Parathyroid adenoma (tissue), 2 donors: Measurements from ENCODE around the gene GSTT4.

Experiments
- H2AFZ ChIP-seq: fragments of 300-600 bp; sonication (generic); one replicate; pipeline ENCODE4 v1.7.0; 2017; ENCODE audit warnings: antibody characterized with exemption, mild to moderate bottlenecking
- H3K27ac ChIP-seq: fragments of 300-600 bp; sonication (generic); one replicate; pipeline ENCODE4 v1.7.0; 2017
- H3K27me3 ChIP-seq: fragments of 300-600 bp; sonication (generic); one replicate; pipeline ENCODE4 v1.7.0; 2017; ENCODE audit warnings: low read length; ENCODE audit not compliant: control insufficient read depth, insufficient read depth
- H3K36me3 ChIP-seq: fragments of 300-600 bp; sonication (generic); one replicate; pipeline ENCODE4 v1.7.0; 2017; ENCODE audit warnings: low read length; ENCODE audit not compliant: control insufficient read depth, insufficient read depth
- H3K4me1 ChIP-seq: fragments of 300-600 bp; sonication (generic); one replicate; pipeline ENCODE4 v1.7.0; 2017; ENCODE audit warnings: control low read depth
- H3K4me2 ChIP-seq: fragments of 300-600 bp; sonication (generic); one replicate; pipeline ENCODE4 v1.7.0; 2017; ENCODE audit warnings: low read length
- H3K4me3 ChIP-seq: fragments of 300-600 bp; sonication (generic); one replicate; pipeline ENCODE4 v1.7.0; 2017; ENCODE audit warnings: low read depth, low read length
- H3K79me2 ChIP-seq: fragments of 300-600 bp; sonication (generic); one replicate; pipeline ENCODE4 v1.7.0; 2017; ENCODE audit warnings: control low read depth
- H3K9ac ChIP-seq: fragments of 300-600 bp; sonication (generic); one replicate; pipeline ENCODE4 v1.7.0; 2017; ENCODE audit warnings: mild to moderate bottlenecking
- H3K9me3 ChIP-seq: fragments of 300-600 bp; sonication (generic); one replicate; pipeline ENCODE4 v1.7.0; 2017; ENCODE audit warnings: low read length; ENCODE audit not compliant: control insufficient read depth
- CTCF ChIP-seq: fragments of 300-600 bp; sonication (generic); IDR thresholded peaks from one replicate; pipeline ENCODE4 v1.7.0; 2017; ENCODE audit warnings: antibody characterized with exemption, mild to moderate bottlenecking
- donor health status: primary hyperparathyroidism.

The GSTT4 gene

GRCh38 chr22:24030186-24030702, 25.0 kb upstream of the GSTT4 start:
- H3K4me1 ChIP-seq: no peaks in the 10 kb centered on the region
- no peak overlapping the region for H3K4me2 ChIP-seq
- H3K4me3 ChIP-seq: no peak overlapping the region
- no peaks in the 10 kb centered on the region for H3K9me3 ChIP-seq
- no peak for TF ChIP-seq CTCF
- no peaks in the 10 kb centered on the region for H3K27me3 ChIP-seq
- no peak overlapping the region for H2AFZ ChIP-seq
- no peak overlapping the region for H3K27ac ChIP-seq
- H3K36me3 ChIP-seq: no peaks in the 10 kb centered on the region
- no peak overlapping the region for H3K9ac ChIP-seq
- H3K79me2 ChIP-seq: peaks cover 24% of the 10 kb centered on the region

GRCh38 chr22:24029304-24029703, 24.1 kb upstream of the GSTT4 start:
- no peak overlapping the region for H3K4me2 ChIP-seq
- H3K9ac ChIP-seq: no peak overlapping the region
- no peak overlapping the region for H3K4me3 ChIP-seq
- no peak overlapping the region for H2AFZ ChIP-seq
- no peaks in the 10 kb centered on the region for H3K27me3 ChIP-seq
- TF ChIP-seq CTCF: no peak
- H3K4me1 ChIP-seq: no peaks in the 10 kb centered on the region
- no peaks in the 10 kb centered on the region for H3K9me3 ChIP-seq
- no peak overlapping the region for H3K27ac ChIP-seq
- peaks cover 24% of the 10 kb centered on the region for H3K79me2 ChIP-seq
- no peaks in the 10 kb centered on the region for H3K36me3 ChIP-seq

- Histone ChIP-seq H3K4me1 (no peaks in the 10 kb centered on the region), H3K9me3 (no peaks in the 10 kb centered on the region), H3K4me3 (no peak overlapping the region), H3K4me2 (no peak overlapping the region), H3K36me3 (no peaks in the 10 kb centered on the region), H3K27me3 (no peaks in the 10 kb centered on the region), H2AFZ (no peak overlapping the region), H3K79me2 (peaks cover 24% of the 10 kb centered on the region), H3K27ac (no peak overlapping the region), H3K9ac (no peak overlapping the region)
- no peak for TF ChIP-seq CTCF
Measured at GRCh38 chr22:24028533-24028932, 23.3 kb upstream of the GSTT4 start.

GRCh38 chr22:24027991-24028390, 22.7 kb upstream of the GSTT4 start:
- Histone ChIP-seq H3K4me2 (no peak overlapping the region), H3K4me1 (no peaks in the 10 kb centered on the region), H3K4me3 (no peak overlapping the region), H3K79me2 (peaks cover 25% of the 10 kb centered on the region), H2AFZ (no peak overlapping the region), H3K9ac (no peak overlapping the region), H3K9me3 (no peaks in the 10 kb centered on the region), H3K36me3 (no peaks in the 10 kb centered on the region), H3K27me3 (no peaks in the 10 kb centered on the region), H3K27ac (no peak overlapping the region)
- TF ChIP-seq CTCF: no peak

DNA sequence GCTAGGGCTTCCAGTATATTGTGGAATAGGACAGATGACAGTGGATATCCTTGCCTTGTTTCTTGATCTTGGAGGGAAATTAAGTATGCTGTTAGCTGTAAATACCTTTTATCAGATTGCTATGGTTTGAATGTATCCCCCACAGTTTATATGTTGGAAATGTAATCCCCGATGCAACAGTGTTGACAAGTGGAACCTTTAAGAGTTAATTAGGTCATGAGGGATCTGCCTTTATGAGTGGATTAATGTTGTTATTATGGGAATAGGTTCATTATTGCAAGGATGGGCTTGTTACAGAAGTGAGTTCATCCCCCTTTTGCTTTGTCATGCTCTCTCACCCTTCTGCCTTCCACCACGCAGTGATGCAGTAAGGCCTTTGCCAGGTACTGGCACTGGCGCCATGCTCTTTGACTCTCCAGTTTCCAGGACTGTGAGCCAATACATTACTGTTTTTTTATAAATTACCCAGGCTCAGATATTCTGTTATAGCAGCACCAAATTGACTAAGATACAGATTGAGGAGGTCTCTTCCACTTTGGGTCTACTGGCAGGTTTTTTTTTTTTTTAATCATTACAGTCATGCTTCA, 22.2 kb upstream of the GSTT4 start:
- H3K27ac ChIP-seq: no peak overlapping the region
- no peak overlapping the region for H3K9ac ChIP-seq
- H3K4me2 ChIP-seq: no peak overlapping the region
- H3K4me1 ChIP-seq: no peaks in the 10 kb centered on the region
- no peaks in the 10 kb centered on the region for H3K36me3 ChIP-seq
- H3K9me3 ChIP-seq: no peaks in the 10 kb centered on the region
- H3K4me3 ChIP-seq: no peak overlapping the region
- no peaks in the 10 kb centered on the region for H3K27me3 ChIP-seq
- peaks cover 26% of the 10 kb centered on the region for H3K79me2 ChIP-seq
- TF ChIP-seq CTCF: no peak
- H2AFZ ChIP-seq: no peak overlapping the region
